Duodenal mucosa (tissue), 2 donors: Measurements from ENCODE around the gene TNFRSF25.

Experiments used
- H3K27ac ChIP-seq: one replicate; pipeline ENCODE4 v1.7.0; 2013; ENCODE audit warnings: low read depth, low read length
- H3K27me3 ChIP-seq, 2 donors: one replicate each; pipeline ENCODE4 v1.7.0; 2013; ENCODE audit warnings: low read length in 2 of 2, control low read depth in 1 of 2; ENCODE audit not compliant: insufficient read depth in 2 of 2, control insufficient read depth in 1 of 2
- H3K36me3 ChIP-seq, 2 donors: one replicate each; pipeline ENCODE4 v1.7.0; 2013; ENCODE audit warnings: low read length in 2 of 2, control low read depth in 1 of 2; ENCODE audit not compliant: insufficient read depth in 2 of 2, control insufficient read depth in 1 of 2
- H3K4me1 ChIP-seq, 2 donors: one replicate each; pipeline ENCODE4 v1.7.0; 2013; ENCODE audit warnings: low read length in 2 of 2, control low read depth in 1 of 2; ENCODE audit not compliant: insufficient read depth in 2 of 2, control insufficient read depth in 1 of 2
- H3K4me3 ChIP-seq, 2 donors: one replicate each; pipeline ENCODE4 v1.7.0; 2013; ENCODE audit warnings: low read length in 2 of 2, low read depth in 1 of 2
- H3K9ac ChIP-seq, 2 donors: one replicate each; pipeline ENCODE4 v1.7.0; 2013; ENCODE audit warnings: low read length in 2 of 2, low read depth in 1 of 2
- H3K9me3 ChIP-seq, 2 donors: one replicate each; pipeline ENCODE4 v1.7.0; 2013; ENCODE audit warnings: low read length in 2 of 2, control low read depth in 1 of 2; ENCODE audit not compliant: control insufficient read depth in 1 of 2

The TNFRSF25 gene

DNA sequence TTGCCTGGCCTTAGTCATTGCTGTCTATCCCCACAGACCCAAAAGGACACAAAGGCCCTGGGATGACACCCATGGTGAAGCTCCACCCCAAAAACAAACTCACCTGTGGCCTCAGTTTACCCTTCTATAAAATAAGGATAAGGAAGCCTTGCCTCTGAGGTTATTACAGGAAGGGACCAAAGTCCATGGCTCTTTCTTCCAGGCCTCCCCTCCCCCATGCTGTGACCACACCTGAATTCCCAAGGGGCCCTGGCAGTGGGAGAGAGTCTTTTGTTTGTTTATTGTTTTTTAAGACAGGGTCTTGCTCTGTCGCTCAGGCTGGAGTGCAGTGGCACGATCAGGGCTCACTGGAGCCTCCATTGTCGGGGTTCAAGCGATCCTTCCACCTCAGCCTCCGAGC lies 10.5 kb upstream of the TNFRSF25 start:
- Histone ChIP-seq H3K4me3 (no peak overlapping the region), H3K4me1 (peaks cover 35 to 37% of the 10 kb centered on the region in 2 donors), H3K9me3 (no peaks in the 10 kb centered on the region), H3K36me3 (no peaks in the 10 kb centered on the region), H3K27ac (no peak overlapping the region), H3K27me3 (no peaks in the 10 kb centered on the region), H3K9ac (no peak overlapping the region)

DNA sequence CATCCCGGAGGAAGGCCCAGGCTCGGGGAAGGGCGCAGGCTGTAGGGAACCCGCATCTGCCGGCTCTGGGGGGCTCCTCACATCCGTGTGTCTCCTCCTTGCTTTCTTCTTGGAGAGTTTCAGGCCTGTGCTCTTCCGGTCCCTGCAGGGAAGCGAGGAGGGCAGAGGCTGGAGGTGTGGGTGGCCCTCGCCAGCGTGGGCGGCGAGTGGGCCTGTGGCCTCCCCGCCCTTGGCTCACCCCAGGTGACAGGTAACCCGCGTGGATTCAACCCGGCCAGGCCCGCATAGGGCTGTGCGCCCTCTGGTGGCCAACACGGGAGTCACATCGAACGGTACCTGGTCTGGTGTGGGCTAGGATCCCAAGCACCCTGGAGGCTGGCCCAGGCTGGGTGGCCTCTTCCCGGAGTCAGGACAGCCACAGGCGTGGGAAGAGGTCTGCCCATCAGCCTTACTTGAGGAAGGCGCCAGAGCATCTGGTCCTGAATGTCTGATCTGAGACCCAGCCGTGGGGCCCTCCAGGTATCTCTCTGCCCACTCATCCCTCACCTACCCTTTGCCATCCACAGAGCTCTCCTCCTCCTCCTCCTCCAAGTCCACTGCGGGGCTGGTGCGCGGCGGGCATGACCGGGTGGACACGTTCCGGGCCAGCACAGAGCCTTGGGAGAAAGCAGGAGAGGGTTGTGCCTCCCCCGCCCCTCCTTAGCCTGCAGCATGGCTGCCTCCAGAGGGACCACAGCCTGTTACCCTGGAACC lies 9.6 kb upstream of the TNFRSF25 start:
- H3K36me3 ChIP-seq = no peaks in the 10 kb centered on the region
- no peak overlapping the region for H3K4me3 ChIP-seq
- H3K9me3 ChIP-seq = no peaks in the 10 kb centered on the region
- no peak overlapping the region for H3K27ac ChIP-seq
- no peaks in the 10 kb centered on the region for H3K27me3 ChIP-seq
- peak overlapping the region in 1 of 2 donors; percentile 18 for H3K9ac ChIP-seq
- H3K4me1 ChIP-seq = peaks cover 35 to 37% of the 10 kb centered on the region in 2 donors

DNA sequence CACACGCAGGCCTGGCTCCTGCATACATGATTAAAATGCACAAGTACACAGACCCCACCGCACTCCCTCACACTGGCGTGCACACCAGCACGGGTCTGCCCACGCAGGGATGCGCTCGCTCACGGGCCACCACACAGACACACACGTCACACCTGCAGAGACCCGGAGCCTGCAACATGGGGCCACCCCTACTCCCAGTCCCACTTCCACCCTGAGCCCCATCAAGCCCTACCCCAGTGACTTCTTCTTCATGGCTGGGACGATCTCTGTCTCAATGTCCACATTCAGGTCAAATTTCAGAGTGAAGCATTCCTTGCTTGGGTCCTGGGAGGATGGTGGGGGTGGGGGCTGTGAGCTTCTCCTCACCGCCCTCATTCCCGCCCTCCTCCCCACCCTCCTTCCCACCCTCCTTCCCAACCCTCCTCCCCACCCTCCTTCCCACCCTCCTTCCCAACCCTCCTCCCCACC lies 8.9 kb upstream of the TNFRSF25 start:
- peaks cover 0 to 3% of the 10 kb centered on the region in 2 donors for H3K36me3 ChIP-seq
- H3K9ac ChIP-seq = no peak overlapping the region
- no peak overlapping the region for H3K27ac ChIP-seq
- no peak overlapping the region for H3K4me3 ChIP-seq
- H3K9me3 ChIP-seq = no peaks in the 10 kb centered on the region
- H3K4me1 ChIP-seq = peaks cover 35 to 37% of the 10 kb centered on the region in 2 donors
- H3K27me3 ChIP-seq = no peaks in the 10 kb centered on the region

DNA sequence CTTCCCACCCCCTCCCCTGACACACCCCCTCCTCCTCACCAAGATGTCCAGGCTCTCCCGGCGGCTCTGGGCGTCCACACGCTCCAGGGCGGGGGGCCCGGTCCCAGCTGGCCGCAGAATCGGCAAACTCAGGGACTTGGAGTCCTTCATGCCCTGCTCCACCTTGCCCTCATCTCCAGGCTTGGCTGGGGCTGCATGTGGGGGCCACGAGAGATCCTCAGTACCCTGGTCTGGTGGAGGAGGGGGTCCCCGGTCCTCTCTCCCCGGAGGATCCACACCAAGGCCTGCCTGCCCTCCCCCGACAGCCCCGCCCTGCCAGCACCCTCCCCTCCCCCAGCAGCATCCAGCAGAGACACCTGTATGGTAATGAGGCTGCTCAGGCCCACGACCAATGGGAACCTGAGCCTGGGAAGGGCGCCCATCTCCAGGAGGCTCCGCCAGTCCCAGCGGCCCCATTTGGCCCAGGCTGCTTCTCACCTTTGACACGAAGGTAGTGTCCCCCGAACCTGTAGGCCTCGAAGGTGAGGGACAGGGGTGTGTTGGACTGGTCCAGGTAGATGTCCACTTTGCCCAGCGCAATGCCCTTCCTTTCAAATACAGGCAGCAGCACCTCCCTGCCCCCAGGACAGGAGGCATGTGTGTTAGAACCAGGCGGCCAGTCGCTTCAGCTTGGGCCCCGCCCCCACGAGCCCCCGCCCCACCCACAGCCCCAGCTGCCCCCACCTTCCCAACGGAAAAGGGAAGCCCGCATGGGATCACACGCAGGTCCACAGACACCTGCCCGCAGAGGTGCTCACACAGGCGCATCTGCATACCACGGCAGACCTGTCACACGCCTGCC lies 8.2 kb upstream of the TNFRSF25 start:
- peak overlapping the region in 1 of 2 donors; percentile 29 for H3K4me3 ChIP-seq
- no peaks in the 10 kb centered on the region for H3K27me3 ChIP-seq
- peaks cover 35 to 37% of the 10 kb centered on the region in 2 donors for H3K4me1 ChIP-seq
- H3K36me3 ChIP-seq = peaks cover 2 to 8% of the 10 kb centered on the region in 2 donors
- no peak overlapping the region for H3K9ac ChIP-seq
- H3K27ac ChIP-seq = no peak overlapping the region
- H3K9me3 ChIP-seq = no peaks in the 10 kb centered on the region

DNA sequence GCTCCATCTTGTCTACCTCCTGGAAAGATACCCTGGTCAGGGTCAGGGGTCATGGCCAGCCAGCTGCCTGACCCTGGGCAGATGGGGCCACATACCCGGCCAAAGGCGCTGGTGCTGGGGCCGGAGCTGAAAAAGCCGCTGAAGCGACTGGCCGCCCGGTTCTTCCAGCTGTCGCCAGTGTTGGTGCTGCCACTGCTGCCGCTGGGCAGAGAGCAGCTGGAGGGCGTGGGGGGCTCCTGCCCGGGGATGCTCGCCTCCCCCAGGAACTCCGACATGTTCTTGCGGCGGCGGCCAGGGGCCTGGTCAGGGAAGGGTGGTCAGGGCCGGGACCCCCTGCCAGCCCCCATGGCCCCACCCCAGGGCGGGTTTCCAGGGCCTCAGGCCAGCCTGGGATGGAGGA lies 7.2 kb upstream of the TNFRSF25 start:
- Histone ChIP-seq H3K27ac (no peak overlapping the region), H3K4me1 (peaks cover 35 to 37% of the 10 kb centered on the region in 2 donors), H3K36me3 (peaks cover 12 to 16% of the 10 kb centered on the region in 2 donors), H3K9ac (peak overlapping the region in 1 of 2 donors; percentile 3), H3K9me3 (no peaks in the 10 kb centered on the region), H3K4me3 (peak overlapping the region in 1 of 2 donors; percentile 64), H3K27me3 (no peaks in the 10 kb centered on the region)

DNA sequence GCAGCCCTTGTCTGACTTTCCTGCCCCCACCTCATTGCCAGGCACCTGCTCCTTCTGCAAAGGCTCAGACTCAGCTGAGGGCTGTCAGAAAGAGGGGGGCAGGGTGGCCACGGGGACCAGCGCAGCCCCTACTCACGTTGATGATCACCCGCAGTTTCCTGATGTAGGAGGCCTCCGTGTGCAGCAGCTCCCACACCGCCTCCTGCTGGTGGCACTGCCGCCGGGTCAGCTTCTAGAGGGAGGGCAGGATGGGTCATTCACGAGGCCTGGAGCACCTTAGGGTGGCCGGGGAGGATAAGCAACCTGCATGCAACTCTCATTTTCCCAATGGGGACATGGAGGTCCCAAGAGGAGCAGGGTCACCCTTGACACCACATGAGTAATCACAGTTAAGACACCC lies 6.4 kb upstream of the TNFRSF25 start:
- Histone ChIP-seq H3K4me1 (peaks cover 35 to 37% of the 10 kb centered on the region in 2 donors), H3K27ac (peak overlapping the region; percentile 84), H3K27me3 (no peaks in the 10 kb centered on the region), H3K36me3 (peaks cover 12 to 16% of the 10 kb centered on the region in 2 donors), H3K9ac (peak overlapping the region; percentile 67 to 76), H3K9me3 (no peaks in the 10 kb centered on the region), H3K4me3 (peak overlapping the region; percentile 43 to 64)

DNA sequence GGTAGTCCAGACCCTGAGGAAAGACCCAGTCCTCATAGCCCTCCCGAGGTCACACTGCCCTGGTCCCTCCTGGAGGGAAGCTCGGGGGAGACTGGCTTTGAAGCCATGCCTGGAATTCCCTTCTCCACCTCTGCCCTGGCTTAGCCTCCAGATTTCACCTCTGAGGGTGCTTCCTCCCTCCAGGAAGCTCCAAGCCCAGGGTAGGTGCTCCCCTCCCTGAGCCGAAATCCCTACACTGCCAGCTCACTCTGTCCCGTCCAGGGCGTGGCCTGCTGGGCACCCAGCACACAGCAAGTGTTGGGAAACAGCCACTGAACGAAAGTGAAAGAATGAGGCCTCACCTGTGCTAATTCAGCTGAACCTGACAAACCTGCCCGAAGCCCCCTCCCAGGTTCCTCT lies 6.0 kb upstream of the TNFRSF25 start:
- Histone ChIP-seq H3K27me3 (no peaks in the 10 kb centered on the region), H3K36me3 (peaks cover 12 to 16% of the 10 kb centered on the region in 2 donors), H3K4me1 (peaks cover 31 to 34% of the 10 kb centered on the region in 2 donors), H3K27ac (peak overlapping the region; percentile 98), H3K9ac (peak overlapping the region; percentile 67 to 76), H3K4me3 (peak overlapping the region; percentile 43 to 64), H3K9me3 (no peaks in the 10 kb centered on the region)

DNA sequence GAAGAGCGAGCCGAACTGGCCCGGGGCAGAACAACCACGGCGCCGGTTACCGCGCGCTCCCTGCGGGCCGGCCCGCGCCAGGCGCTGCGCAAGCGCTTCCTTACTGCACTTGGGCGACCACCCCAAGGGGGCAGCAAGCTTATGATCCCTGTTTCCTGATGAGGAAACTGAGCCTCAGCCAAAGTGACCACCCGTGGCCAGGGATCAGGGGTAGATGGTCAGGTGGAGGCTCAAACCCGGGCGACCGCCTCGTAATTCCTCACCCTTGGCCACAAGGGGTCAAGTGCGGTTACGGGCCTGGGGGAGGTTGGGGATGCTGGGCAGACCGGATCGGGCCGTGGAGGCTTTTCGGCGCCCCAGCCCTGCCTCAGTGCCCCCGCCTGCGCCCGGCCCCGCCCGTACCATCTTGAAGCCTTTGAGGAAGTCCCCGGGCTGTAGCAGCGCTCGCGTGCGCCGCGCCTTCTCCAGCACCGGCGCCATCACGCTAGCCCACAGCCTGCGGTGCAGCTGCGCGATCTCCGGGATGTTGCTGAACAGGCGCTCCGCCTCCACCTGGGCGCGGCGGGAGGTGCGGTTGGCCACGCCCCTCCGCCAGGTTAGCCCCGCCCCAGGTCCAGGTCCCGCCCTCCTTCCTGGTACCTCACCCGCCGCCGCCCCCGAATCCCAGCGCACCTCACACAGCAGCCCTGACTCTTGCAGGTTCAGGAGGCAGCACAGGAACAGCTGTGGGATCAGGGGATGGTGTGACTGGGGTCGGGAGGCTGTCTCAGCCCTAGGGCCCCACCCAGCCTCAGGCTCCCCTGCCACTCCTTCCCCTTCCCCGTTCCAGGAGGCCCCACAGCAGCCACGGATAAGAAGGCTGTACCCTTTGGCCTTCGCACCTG lies 5.4 kb upstream of the TNFRSF25 start:
- H3K27ac ChIP-seq = peak overlapping the region; percentile 98
- H3K9ac ChIP-seq = peak overlapping the region; percentile 67 to 76
- H3K36me3 ChIP-seq = peaks cover 12 to 16% of the 10 kb centered on the region in 2 donors
- H3K27me3 ChIP-seq = no peaks in the 10 kb centered on the region
- no peaks in the 10 kb centered on the region for H3K9me3 ChIP-seq
- H3K4me3 ChIP-seq = peak overlapping the region; percentile 43 to 67
- H3K4me1 ChIP-seq = peaks cover 26 to 29% of the 10 kb centered on the region in 2 donors

DNA sequence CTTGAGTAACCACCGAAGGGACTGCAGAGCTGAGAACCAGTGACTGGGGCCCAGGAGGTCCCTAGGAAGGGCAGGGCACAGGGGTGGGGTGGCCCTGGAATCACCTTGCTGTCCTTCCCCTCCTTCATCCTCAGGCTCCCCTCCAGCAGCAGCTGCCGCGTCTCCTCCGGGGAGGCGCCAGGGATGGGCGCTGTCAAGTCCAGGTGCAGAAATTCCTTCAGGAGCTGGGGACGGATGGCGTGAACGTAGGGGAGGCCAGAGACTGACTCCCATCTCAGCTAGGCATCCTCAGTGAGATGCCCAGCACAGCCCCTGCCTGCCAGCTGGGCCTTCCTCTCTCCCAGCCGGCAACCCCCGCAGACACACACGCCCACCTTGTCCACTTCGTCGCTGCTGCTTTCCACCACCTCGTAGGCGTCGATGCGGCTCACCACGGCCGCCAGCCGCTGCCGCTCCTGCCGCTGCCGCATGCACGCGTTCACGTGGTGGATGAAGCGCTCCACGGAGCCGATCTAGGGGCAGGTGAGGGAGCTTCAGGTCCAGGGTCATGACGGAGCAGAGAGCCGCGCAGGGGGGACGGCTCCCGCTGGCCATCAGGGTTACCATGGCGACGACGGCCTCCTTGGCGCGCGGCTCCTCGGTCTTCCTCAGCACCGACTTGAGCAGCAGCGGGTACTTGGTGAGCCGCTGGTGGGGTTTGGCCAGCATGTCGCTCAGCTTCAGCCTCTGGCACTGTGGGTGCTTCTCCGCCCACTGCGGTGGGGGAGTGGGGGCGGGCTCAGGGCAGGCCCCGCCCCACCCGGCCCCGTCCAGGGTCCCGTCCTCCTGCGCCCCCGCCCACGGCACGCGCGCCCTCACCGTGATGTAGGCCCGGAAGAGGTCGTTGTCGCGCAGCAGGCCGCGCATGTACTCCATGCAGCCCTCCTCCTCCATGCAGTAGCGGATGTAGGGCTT lies 4.4 kb upstream of the TNFRSF25 start:
- H3K4me1 ChIP-seq = peaks cover 19 to 22% of the 10 kb centered on the region in 2 donors
- no peak overlapping the region for H3K27ac ChIP-seq
- H3K9ac ChIP-seq = no peak overlapping the region
- H3K27me3 ChIP-seq = no peaks in the 10 kb centered on the region
- H3K9me3 ChIP-seq = no peaks in the 10 kb centered on the region
- H3K36me3 ChIP-seq = peaks cover 12 to 16% of the 10 kb centered on the region in 2 donors
- H3K4me3 ChIP-seq = peak overlapping the region; percentile 42 to 67
